ENCODE results near the gene ARHGEF12.

DNA sequence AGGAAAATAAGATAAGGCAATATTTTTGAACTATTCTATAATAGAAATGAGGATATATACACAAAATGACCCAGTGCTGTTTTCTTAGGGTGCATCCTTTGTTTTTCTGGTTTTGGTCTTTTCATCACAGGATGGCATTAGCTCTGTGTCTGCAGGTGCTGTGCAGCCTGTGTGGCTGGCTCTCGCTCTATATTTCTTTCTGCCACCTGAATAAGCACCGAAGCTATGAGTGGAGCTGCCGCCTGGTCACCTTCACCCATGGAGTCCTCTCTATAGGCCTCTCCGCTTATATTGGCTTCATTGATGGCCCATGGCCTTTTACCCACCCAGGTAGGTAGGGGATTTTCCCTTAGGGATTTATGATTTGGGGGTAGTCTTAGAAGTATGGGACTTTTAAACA, 8.9 kb upstream of the ARHGEF12 start:
- TF ChIP-seq EP300 (IDR thresholded peaks at IDR 0.05; ENCODE audit: low read depth) (no peak), POLR2AphosphoS5 (IDR thresholded peaks at IDR 0.05) (no peak), POLR2A (IDR thresholded peaks at IDR 0.05) (no peak)

All from transverse colon (tissue), 3 donors.